Transverse colon (tissue), 4 donors: ENCODE data around the gene WWOX. TPM values are rescaled to one million over a fixed set of nuclear protein-coding genes. Genes with fewer than 3 reads are reported as not detected.

Experiments used
- DNase-seq: peaks from one replicate; pipeline ENCODE4 v3.0.0-alpha.2; 2019
- H3K27ac ChIP-seq, 4 donors: fragments of 200-600 bp; sonication (generic); 2 replicates each; pipeline ENCODE4 v1.5.1; 2016 to 2018; ENCODE audit warnings: inconsistent platforms in 4 of 4
- H3K27me3 ChIP-seq: fragments of 200-600 bp; sonication (generic); 2 replicates; pipeline ENCODE4 v1.5.1; 2017; ENCODE audit warnings: inconsistent platforms
- H3K36me3 ChIP-seq, 4 donors: fragments of 200-600 bp; sonication (generic); 2 replicates each; pipeline ENCODE4 v1.5.1; 2017 to 2019; ENCODE audit warnings: inconsistent platforms in 4 of 4
- H3K4me1 ChIP-seq, 4 donors: fragments of 200-600 bp; sonication (generic); 2 replicates each; pipeline ENCODE4 v1.5.1; 2017 to 2020; ENCODE audit warnings: inconsistent platforms in 4 of 4
- H3K4me3 ChIP-seq, 4 donors: fragments of 200-600 bp; sonication (generic); 1 replicate in 1 of 4; 2 replicates in 3 of 4; pipeline versions ENCODE4 v1.5.1 to v1.6.1; 2017 to 2019; ENCODE audit warnings: inconsistent platforms in 4 of 4
- H3K9me3 ChIP-seq, 2 donors: fragments of 200-600 bp; sonication (generic); 2 replicates each; pipeline ENCODE4 v1.5.1; 2017 to 2019; ENCODE audit warnings: inconsistent platforms in 2 of 2
- CTCF ChIP-seq, 5 experiments: fragments of 200-600 bp in 3 of 5; fragments of 450-650 bp in 2 of 5; sonication (generic) in 3 of 5; IDR thresholded peaks; 1 replicate in 2 of 5; 2 replicates in 3 of 5; pipeline ENCODE4 v1.5.1; 2016 to 2017; ENCODE audit warnings: antibody characterized with exemption in 5 of 5, inconsistent platforms in 3 of 5, mild to moderate bottlenecking in 2 of 5, moderate library complexity in 1 of 5
- EP300 ChIP-seq: sonication (generic); formaldehyde crosslinking; IDR thresholded peaks from one replicate; pipeline ENCODE4 v1.6.1; 2017; ENCODE audit warnings: antibody characterized with exemption, low read depth
- POLR2A ChIP-seq: fragments of 450-650 bp; IDR thresholded peaks from one replicate; pipeline ENCODE4 v1.6.1; 2016; ENCODE audit warnings: antibody characterized with exemption, mild to moderate bottlenecking, moderate library complexity
- POLR2AphosphoS5 ChIP-seq, 3 donors: sonication (generic); formaldehyde crosslinking; IDR thresholded peaks; one replicate each; pipeline ENCODE4 v1.6.1; 2016; ENCODE audit warnings: antibody characterized with exemption in 3 of 3
- WGBS, 2 donors: methylation state at CpG; one replicate each; pipeline ENCODE4 v1.1.5; 2018; ENCODE audit warnings: low coverage in 1 of 2; 5-methylcytosine and 5-hydroxymethylcytosine counted together
- in situ Hi-C, 4 donors: fragments of 200-750 bp; cut with MboI; loops; one replicate each; pipeline versions ENCODE4 v1.15.0 to v1.15.1; 2017; ENCODE audit warnings: low sequenced_read_pairs in 3 of 4, low pct_ligation_motif_present in 1 of 4, low pct_unique_long_range_greater_than_20kb in 1 of 4
- intact Hi-C: fragments of 100-400 bp; cut with DNase I; formaldehyde crosslinking; loops from one replicate; pipeline ENCODE4 v1.15.1; 2023; ENCODE audit warnings: low total_unique reads
- total RNA-seq, 4 donors: library from RNA; depleted of rRNA; stranded (reverse); fragments of >200 nt; gene quantifications; one replicate each; pipeline ENCODE4 v1.1.0, GENCODE V29; 2016

The WWOX gene
- total RNA-seq, 4 donors from 2014 or later: 11.2 to 53.8 (median 24.8) TPM

GRCh38 chr16:79097771-79098170 is 998.3 kb downstream of the WWOX start:
- H3K9me3 ChIP-seq: no peaks in the 10 kb centered on the region
- no peaks in the 10 kb centered on the region for H3K36me3 ChIP-seq
- no peak for DNase-seq
- no peak overlapping the region for H3K4me3 ChIP-seq
- 93 to 98% methylated on average over 5 to 7 of the region's 7 CpGs for whole genome bisulfite sequencing, 2 donors
- no peak overlapping the region for H3K27ac ChIP-seq
- H3K27me3 ChIP-seq: no peaks in the 10 kb centered on the region
- TF ChIP-seq POLR2AphosphoS5 (IDR thresholded peaks at IDR 0.05) (no peak), CTCF (IDR thresholded peaks at IDR 0.05) (no peak), POLR2A (no peak), EP300 (no peak)
- in situ Hi-C loops: no loop called here
- peaks cover 0 to 3% (median 0%) of the 10 kb centered on the region in 4 donors for H3K4me1 ChIP-seq
- intact Hi-C loops: no loop called here

DNA sequence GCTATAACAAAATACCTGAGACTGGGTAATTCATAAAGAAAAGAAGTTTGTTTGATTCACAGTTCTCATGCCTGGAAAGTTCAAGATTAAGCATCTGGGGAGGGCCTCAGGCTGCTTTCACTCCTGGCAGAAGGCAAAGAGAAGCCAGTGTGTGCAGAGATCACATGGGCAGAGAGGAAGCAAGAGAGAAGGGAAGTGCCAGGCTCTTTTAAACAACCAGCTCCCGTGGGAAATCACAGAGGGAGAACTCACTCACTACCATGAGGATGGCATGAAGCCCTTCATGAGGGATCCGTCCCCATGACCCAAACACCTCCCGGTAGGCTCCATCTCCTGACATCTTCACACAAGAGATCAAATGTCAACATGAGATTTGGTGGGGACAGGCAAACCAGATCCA is 999.5 kb downstream of the WWOX start:
- H3K4me1 ChIP-seq: no peaks in the 10 kb centered on the region
- TF ChIP-seq EP300 (no peak), POLR2AphosphoS5 (IDR thresholded peaks at IDR 0.05) (no peak)
- no peaks in the 10 kb centered on the region for H3K27me3 ChIP-seq
- H3K4me3 ChIP-seq: no peak overlapping the region
- intact Hi-C loops (no loop called here), in situ Hi-C loops (no loop called here)
- H3K27ac ChIP-seq: no peak overlapping the region
- no peaks in the 10 kb centered on the region for H3K36me3 ChIP-seq
- DNase-seq: no peak
- WGBS, 2 donors: 70 to 77% methylated on average over 2 to 3 of the region's 3 CpGs
- no peaks in the 10 kb centered on the region for H3K9me3 ChIP-seq

DNA sequence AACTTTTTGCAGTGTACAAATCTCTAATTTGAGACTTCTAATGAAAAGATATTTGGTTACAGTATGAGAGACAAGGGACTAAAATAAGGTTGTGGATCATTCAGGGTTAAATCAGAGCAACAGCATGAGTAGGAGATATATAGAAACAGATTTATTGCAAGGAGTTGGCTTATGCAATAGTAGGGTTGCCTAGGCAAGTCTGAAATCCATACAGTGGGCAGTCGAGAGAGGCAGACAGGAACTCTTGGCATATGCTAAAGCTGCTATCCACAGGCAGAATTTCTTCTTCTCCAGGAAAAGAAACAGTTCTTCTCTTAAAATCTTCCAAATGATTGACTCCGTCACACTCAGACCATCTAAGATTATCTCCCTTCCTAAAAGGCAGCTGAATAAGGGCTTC is 1000.3 kb downstream of the WWOX start:
- Histone ChIP-seq H3K27ac (no peak overlapping the region), H3K36me3 (no peaks in the 10 kb centered on the region), H3K4me1 (no peaks in the 10 kb centered on the region), H3K4me3 (no peak overlapping the region), H3K9me3 (no peaks in the 10 kb centered on the region), H3K27me3 (no peaks in the 10 kb centered on the region)
- intact Hi-C loops (no loop called here), in situ Hi-C loops (no loop called here)
- WGBS, 2 donors: 80 to 92% methylated on average over 1 to 2 of the region's 2 CpGs
- no peak for DNase-seq
- no peak for TF ChIP-seq CTCF (IDR thresholded peaks at IDR 0.05)
- no peak for TF ChIP-seq POLR2AphosphoS5 (IDR thresholded peaks at IDR 0.05)
- no peak for TF ChIP-seq EP300
- TF ChIP-seq POLR2A: no peak

GRCh38 chr16:79100447-79100846 is 1001.0 kb downstream of the WWOX start:
- in situ Hi-C loops (no loop called here), intact Hi-C loops (no loop called here)
- H3K27me3 ChIP-seq: no peaks in the 10 kb centered on the region
- H3K4me3 ChIP-seq: no peak overlapping the region
- no peak for DNase-seq
- TF ChIP-seq POLR2A: no peak
- no peak for TF ChIP-seq CTCF (IDR thresholded peaks at IDR 0.05)
- TF ChIP-seq EP300: no peak
- H3K27ac ChIP-seq: no peak overlapping the region
- H3K9me3 ChIP-seq: no peaks in the 10 kb centered on the region
- H3K36me3 ChIP-seq: no peaks in the 10 kb centered on the region
- WGBS, 2 donors: 81% methylated on average over 8 of the region's 8 CpGs; no CpG with 5 or more reads in 1 of the 2 donors
- H3K4me1 ChIP-seq: no peaks in the 10 kb centered on the region

- Histone ChIP-seq H3K9me3 (no peaks in the 10 kb centered on the region), H3K4me3 (no peak overlapping the region), H3K27me3 (no peaks in the 10 kb centered on the region), H3K27ac (no peak overlapping the region), H3K4me1 (no peaks in the 10 kb centered on the region), H3K36me3 (no peaks in the 10 kb centered on the region)
- in situ Hi-C loops (no loop called here), intact Hi-C loops (no loop called here)
- 55 to 68% methylated on average over 4 to 5 of the region's 5 CpGs for WGBS, 2 donors
- DNase-seq: no peak
- TF ChIP-seq POLR2A: no peak
- no peak for TF ChIP-seq POLR2AphosphoS5 (IDR thresholded peaks at IDR 0.05)
- no peak for TF ChIP-seq EP300
- no peak for TF ChIP-seq CTCF (IDR thresholded peaks at IDR 0.05)
Observed at GRCh38 chr16:79101491-79101890, 1002.0 kb downstream of the WWOX start.
